Measurements from ENCODE around the gene RAB4B. TPM values are rescaled to one million over a fixed set of nuclear protein-coding genes. Genes with fewer than 3 reads are reported as not detected.

RAB4B gene
- total RNA-seq, 1 donor from 2014 or later: 29.2 TPM

DNA sequence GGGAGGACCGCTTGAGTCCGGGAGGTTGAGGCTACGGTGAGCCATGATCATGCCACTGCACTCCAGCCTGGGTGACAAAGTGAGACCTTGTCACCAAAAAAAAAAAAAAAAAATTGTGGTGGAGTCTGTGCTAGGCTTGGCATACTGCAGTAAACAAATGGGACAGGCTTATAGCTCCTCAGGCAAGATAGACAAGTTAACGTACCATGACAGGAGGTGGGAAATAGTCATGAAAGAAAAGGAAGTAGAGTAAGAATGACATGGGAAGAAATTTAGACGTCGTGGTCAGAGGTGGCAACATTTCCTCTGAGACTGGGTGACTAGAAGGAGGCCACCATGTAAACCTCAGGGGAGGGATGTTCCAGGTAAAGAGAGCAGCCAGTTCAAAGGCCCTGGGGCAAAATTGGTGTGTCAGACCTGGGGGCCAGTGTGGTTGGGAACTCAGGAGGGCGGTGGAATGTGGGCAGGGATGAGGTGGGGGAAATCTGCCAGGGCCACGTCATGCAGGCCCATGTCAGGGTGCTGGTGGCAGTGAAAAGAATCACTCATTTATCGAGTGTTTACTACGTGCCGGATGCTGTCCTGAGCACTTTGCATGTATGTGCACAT lies 21.4 kb upstream of the RAB4B start:
- Mint-ChIP-seq H3K27me3 (ENCODE audit: unreplicated experiment) (peaks cover 12% of the 10 kb centered on the region), H3K36me3 (ENCODE audit: low read depth, unreplicated experiment) (peaks cover 44% of the 10 kb centered on the region), H3K9me3 (ENCODE audit: unreplicated experiment) (no peaks in the 10 kb centered on the region), H3K27ac (ENCODE audit: unreplicated experiment) (peak overlapping the region; percentile 50), H3K4me1 (ENCODE audit: unreplicated experiment) (peaks cover 64% of the 10 kb centered on the region), H3K4me3 (ENCODE audit: unreplicated experiment) (peak overlapping the region; percentile 1)
- no peak for DNase-seq (ENCODE audit: low spot score)
- TF ChIP-seq, protein P1, sequence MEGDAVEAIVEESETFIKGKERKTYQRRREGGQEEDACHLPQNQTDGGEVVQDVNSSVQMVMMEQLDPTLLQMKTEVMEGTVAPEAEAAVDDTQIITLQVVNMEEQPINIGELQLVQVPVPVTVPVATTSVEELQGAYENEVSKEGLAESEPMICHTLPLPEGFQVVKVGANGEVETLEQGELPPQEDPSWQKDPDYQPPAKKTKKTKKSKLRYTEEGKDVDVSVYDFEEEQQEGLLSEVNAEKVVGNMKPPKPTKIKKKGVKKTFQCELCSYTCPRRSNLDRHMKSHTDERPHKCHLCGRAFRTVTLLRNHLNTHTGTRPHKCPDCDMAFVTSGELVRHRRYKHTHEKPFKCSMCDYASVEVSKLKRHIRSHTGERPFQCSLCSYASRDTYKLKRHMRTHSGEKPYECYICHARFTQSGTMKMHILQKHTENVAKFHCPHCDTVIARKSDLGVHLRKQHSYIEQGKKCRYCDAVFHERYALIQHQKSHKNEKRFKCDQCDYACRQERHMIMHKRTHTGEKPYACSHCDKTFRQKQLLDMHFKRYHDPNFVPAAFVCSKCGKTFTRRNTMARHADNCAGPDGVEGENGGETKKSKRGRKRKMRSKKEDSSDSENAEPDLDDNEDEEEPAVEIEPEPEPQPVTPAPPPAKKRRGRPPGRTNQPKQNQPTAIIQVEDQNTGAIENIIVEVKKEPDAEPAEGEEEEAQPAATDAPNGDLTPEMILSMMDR (IDR thresholded peaks at IDR 0.05; ENCODE audit: unreplicated experiment): no peak

DNA sequence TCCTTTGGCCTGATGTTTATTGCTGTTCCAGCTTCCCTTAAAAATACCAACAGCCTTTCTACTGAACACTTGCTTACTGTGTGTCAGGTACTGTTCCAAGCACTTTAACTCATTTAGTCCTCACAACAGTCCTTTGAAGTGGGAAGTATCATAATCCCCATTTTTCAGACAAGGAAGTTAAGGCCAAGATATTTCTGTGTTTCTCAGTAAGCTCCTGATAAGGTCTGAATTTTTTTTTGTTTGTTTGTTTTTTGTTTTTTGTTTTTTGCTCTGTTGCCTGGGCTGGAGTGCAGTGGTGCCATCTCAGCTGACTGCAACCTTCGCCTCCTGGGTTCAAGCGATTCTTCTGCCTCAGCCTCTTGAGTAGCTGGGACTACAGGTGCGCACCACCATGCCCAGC lies 19.6 kb upstream of the RAB4B start:
- TF ChIP-seq, protein P1 (IDR thresholded peaks at IDR 0.05; ENCODE audit: unreplicated experiment): no peak
- Mint-ChIP-seq H3K36me3 (ENCODE audit: low read depth, unreplicated experiment) (peaks cover 50% of the 10 kb centered on the region), H3K4me3 (ENCODE audit: unreplicated experiment) (peak overlapping the region; percentile 78), H3K27me3 (ENCODE audit: unreplicated experiment) (peaks cover 12% of the 10 kb centered on the region), H3K27ac (ENCODE audit: unreplicated experiment) (peak overlapping the region; percentile 90), H3K9me3 (ENCODE audit: unreplicated experiment) (no peaks in the 10 kb centered on the region), H3K4me1 (ENCODE audit: unreplicated experiment) (peaks cover 62% of the 10 kb centered on the region)
- DNase-seq (ENCODE audit: low spot score): no peak

DNA sequence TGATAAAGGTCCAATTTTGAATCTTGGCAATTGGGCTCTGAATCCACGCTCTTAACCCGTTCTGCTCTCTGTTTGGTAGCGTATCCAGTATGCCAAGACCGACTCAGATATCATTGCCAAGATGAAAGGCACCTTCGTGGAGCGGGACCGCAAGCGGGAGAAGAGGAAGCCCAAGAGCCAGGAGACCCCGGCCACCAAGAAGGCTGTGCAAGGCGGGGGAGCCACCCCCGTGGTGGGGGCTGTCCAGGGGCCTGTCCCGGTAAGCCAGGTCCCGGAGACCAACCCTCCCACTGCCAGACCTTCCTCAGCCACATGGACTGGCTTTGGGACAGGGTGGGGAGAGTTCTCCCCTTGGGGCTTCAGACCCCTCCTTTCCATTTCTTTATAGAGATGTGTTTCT lies 18.7 kb upstream of the RAB4B start:
- TF ChIP-seq, protein P1 (IDR thresholded peaks at IDR 0.05; ENCODE audit: unreplicated experiment): no peak
- Mint-ChIP-seq H3K4me1 (ENCODE audit: unreplicated experiment) (peaks cover 66% of the 10 kb centered on the region), H3K9me3 (ENCODE audit: unreplicated experiment) (no peaks in the 10 kb centered on the region), H3K4me3 (ENCODE audit: unreplicated experiment) (no peak overlapping the region), H3K36me3 (ENCODE audit: low read depth, unreplicated experiment) (peaks cover 53% of the 10 kb centered on the region), H3K27ac (ENCODE audit: unreplicated experiment) (no peak overlapping the region), H3K27me3 (ENCODE audit: unreplicated experiment) (peaks cover 15% of the 10 kb centered on the region)
- DNase-seq (ENCODE audit: low spot score): no peak

DNA sequence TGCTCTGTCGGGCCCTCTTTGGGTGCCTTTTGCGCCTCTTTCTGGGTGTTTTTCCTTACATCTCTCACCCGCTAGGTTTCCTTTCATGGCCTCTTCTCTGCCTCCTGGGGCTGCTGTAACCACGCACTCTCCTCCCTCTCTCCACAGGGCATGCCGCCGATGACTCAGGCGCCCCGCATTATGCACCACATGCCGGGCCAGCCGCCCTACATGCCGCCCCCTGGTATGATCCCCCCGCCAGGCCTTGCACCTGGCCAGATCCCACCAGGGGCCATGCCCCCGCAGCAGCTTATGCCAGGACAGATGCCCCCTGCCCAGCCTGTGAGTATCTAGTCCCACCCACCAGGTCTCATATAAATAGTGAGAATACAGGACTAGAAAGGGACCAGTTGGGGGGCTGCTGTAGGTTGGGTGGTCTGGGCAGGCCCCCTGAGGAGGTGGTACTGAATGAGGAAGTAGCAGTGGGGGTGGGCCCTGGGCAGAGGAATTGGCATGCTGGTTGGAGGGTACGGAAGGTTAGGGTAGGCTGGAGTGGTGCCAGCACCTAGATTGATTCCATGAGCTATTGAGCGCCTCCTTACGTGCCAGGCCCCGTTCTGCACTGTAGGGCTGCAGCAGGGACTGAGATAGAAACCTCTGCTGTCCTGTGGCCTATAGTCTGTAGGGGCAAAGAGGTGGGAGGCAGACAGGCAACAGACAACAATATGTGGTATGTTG lies 15.1 kb upstream of the RAB4B start:
- Mint-ChIP-seq H3K9me3 (ENCODE audit: unreplicated experiment) (no peaks in the 10 kb centered on the region), H3K4me3 (ENCODE audit: unreplicated experiment) (peak overlapping the region; percentile 23), H3K27ac (ENCODE audit: unreplicated experiment) (peak overlapping the region; percentile 99), H3K27me3 (ENCODE audit: unreplicated experiment) (peaks cover 17% of the 10 kb centered on the region), H3K36me3 (ENCODE audit: low read depth, unreplicated experiment) (peaks cover 51% of the 10 kb centered on the region), H3K4me1 (ENCODE audit: unreplicated experiment) (peaks cover 50% of the 10 kb centered on the region)
- DNase-seq (ENCODE audit: low spot score): no peak
- TF ChIP-seq, protein P1 (IDR thresholded peaks at IDR 0.05; ENCODE audit: unreplicated experiment): no peak

DNA sequence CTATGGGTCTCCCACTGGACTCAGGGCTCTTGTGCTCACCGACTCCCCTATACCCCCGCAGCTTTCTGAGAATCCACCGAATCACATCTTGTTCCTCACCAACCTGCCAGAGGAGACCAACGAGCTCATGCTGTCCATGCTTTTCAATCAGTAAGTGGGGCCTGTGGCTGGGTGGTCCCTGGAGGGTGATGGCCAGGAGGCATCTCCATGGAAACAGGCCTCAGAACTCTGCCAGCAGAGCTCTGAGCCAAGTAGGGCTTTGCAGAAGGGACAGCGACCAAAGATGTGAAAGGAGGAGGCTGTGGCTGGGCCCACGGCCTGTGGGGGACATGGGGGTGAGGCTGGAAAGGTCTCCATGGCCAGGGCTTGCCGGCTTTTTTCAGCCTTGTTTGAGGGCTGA lies 14.5 kb upstream of the RAB4B start:
- H3K27ac Mint-ChIP-seq (ENCODE audit: unreplicated experiment): peak overlapping the region; percentile 59
- DNase-seq (ENCODE audit: low spot score): no peak
- no peak overlapping the region for H3K4me3 Mint-ChIP-seq (ENCODE audit: unreplicated experiment)
- H3K27me3 Mint-ChIP-seq (ENCODE audit: unreplicated experiment): peaks cover 17% of the 10 kb centered on the region
- H3K4me1 Mint-ChIP-seq (ENCODE audit: unreplicated experiment): peaks cover 44% of the 10 kb centered on the region
- peaks cover 47% of the 10 kb centered on the region for H3K36me3 Mint-ChIP-seq (ENCODE audit: low read depth, unreplicated experiment)
- no peaks in the 10 kb centered on the region for H3K9me3 Mint-ChIP-seq (ENCODE audit: unreplicated experiment)
- TF ChIP-seq, protein P1 (IDR thresholded peaks at IDR 0.05; ENCODE audit: unreplicated experiment): no peak
